NB4 (cell line): ENCODE data around the gene AMBP.

Experiments
- POLR2A ChIP-seq: IDR thresholded peaks from 2 replicates; pipeline ENCODE4 v1.6.1; 2011; ENCODE audit warnings: mild to moderate bottlenecking; ENCODE audit not compliant: insufficient read length; ENCODE audit errors: extremely low read depth
- TF ChIP-seq, protein P1 (sequence below): IDR thresholded peaks from one replicate; pipeline ENCODE4 v1.5.1; 2012; ENCODE audit warnings: low read depth, low read length

- TF ChIP-seq, protein P1, sequence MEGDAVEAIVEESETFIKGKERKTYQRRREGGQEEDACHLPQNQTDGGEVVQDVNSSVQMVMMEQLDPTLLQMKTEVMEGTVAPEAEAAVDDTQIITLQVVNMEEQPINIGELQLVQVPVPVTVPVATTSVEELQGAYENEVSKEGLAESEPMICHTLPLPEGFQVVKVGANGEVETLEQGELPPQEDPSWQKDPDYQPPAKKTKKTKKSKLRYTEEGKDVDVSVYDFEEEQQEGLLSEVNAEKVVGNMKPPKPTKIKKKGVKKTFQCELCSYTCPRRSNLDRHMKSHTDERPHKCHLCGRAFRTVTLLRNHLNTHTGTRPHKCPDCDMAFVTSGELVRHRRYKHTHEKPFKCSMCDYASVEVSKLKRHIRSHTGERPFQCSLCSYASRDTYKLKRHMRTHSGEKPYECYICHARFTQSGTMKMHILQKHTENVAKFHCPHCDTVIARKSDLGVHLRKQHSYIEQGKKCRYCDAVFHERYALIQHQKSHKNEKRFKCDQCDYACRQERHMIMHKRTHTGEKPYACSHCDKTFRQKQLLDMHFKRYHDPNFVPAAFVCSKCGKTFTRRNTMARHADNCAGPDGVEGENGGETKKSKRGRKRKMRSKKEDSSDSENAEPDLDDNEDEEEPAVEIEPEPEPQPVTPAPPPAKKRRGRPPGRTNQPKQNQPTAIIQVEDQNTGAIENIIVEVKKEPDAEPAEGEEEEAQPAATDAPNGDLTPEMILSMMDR = no peak
- no peak for TF ChIP-seq POLR2A
Observed at GRCh38 chr9:114057161-114057885, 20.8 kb downstream of the AMBP start.
